ENCODE results near the gene GFRA1. TPM values are rescaled to one million over a fixed set of nuclear protein-coding genes. Genes with fewer than 3 reads are reported as not detected.

The GFRA1 gene
- total RNA-seq, 2 donors from 2014 or later: 1.6 to 3.1 TPM

DNA sequence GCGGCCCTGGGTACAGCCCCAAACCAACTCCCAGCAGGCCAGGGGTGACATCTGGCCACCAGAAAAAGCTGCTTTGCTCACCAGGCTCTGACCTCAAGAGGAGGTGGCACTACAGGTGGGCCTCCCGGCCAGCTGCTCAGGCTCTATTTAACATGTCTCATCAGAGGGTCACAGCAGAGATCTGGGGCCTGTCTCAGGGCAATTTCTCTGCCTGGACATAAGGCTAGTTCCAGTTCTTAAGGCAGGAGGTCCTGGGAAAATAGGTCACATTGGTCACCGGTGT, 88.6 kb downstream of the GFRA1 start:
- H3K4me1 Mint-ChIP-seq: no peaks in the 10 kb centered on the region
- Histone ChIP-seq H3K4me3 (ENCODE audit: low read length) (no peak overlapping the region), H3K9ac (ENCODE audit: extremely low read depth, low read length, poor library complexity, severe bottlenecking) (no peak overlapping the region), H3K27me3 (ENCODE audit: control insufficient read depth, insufficient read depth, low read length, poor library complexity, severe bottlenecking) (no peaks in the 10 kb centered on the region), H3K4me1 (ENCODE audit: control insufficient read depth, insufficient read depth, low read length) (no peaks in the 10 kb centered on the region), H3K27ac (ENCODE audit: low read depth, low read length) (no peak overlapping the region), H3K36me3 (ENCODE audit: control insufficient read depth, insufficient read depth, low read length) (no peaks in the 10 kb centered on the region), H3K9me3 (ENCODE audit: control insufficient read depth, low read length) (no peaks in the 10 kb centered on the region)
- TF ChIP-seq, protein P1, sequence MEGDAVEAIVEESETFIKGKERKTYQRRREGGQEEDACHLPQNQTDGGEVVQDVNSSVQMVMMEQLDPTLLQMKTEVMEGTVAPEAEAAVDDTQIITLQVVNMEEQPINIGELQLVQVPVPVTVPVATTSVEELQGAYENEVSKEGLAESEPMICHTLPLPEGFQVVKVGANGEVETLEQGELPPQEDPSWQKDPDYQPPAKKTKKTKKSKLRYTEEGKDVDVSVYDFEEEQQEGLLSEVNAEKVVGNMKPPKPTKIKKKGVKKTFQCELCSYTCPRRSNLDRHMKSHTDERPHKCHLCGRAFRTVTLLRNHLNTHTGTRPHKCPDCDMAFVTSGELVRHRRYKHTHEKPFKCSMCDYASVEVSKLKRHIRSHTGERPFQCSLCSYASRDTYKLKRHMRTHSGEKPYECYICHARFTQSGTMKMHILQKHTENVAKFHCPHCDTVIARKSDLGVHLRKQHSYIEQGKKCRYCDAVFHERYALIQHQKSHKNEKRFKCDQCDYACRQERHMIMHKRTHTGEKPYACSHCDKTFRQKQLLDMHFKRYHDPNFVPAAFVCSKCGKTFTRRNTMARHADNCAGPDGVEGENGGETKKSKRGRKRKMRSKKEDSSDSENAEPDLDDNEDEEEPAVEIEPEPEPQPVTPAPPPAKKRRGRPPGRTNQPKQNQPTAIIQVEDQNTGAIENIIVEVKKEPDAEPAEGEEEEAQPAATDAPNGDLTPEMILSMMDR (conservative IDR thresholded peaks at IDR 0.05): no peak
- DNase-seq: no peak
- 94 to 95% methylated on average over 2 to 3 of the region's 3 CpGs for WGBS, 2 experiments (ENCODE audit: insufficient coverage in 1 of 2, insufficient read length in 1 of 2)
- no peaks in the 10 kb centered on the region for H3K36me3 Mint-ChIP-seq (ENCODE audit: low read depth)
- no peak overlapping the region for H3K4me3 Mint-ChIP-seq
- H3K9me3 Mint-ChIP-seq: no peaks in the 10 kb centered on the region
- H3K27me3 Mint-ChIP-seq (ENCODE audit: insufficient read depth): peaks cover under 1% of the 10 kb centered on the region
- no peak overlapping the region for H3K27ac Mint-ChIP-seq

DNA sequence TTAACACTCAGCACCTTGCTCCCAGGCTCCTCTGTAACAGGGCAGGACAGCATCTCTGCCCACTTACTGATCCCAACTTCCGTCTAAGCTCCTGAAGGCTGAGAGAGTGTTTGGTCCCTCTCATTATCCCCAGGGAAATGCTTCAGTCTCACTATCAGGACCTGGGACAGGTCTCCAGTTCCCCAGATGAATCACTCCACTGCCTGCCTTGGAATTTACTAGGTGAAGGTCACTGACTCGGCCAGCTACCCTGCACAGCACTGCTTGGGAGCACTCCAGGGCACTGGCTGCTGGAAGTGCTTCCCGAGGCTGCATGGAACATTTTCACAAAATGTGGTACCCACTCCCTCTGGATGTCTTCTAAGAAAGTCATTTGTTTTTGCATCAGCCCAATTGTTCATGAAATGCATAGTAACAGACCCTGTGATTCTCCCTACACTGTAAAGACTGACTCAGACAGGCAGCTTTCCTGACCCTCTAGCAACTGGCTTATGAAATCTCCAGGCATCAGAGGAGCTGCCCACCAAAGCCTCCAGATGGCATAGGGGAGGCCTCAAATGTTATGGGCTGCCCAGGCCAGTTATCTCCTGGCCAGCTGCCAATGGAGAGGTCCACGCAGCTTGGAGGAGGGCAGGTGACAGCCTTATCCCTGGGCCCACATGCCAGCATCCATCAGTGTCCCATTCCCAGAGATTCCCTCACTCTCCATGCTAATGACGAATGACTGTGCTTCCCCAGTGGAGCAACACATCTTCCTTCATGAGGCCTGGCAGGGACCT, 89.1 kb downstream of the GFRA1 start:
- Mint-ChIP-seq H3K4me3 (no peak overlapping the region), H3K36me3 (ENCODE audit: low read depth) (no peaks in the 10 kb centered on the region), H3K4me1 (no peaks in the 10 kb centered on the region), H3K9me3 (no peaks in the 10 kb centered on the region), H3K27me3 (ENCODE audit: insufficient read depth) (peaks cover 2% of the 10 kb centered on the region), H3K27ac (no peak overlapping the region)
- no peaks in the 10 kb centered on the region for H3K36me3 ChIP-seq (ENCODE audit: control insufficient read depth, insufficient read depth, low read length)
- TF ChIP-seq, protein P1 (conservative IDR thresholded peaks at IDR 0.05): no peak
- no peak overlapping the region for H3K4me3 ChIP-seq (ENCODE audit: low read length)
- H3K4me1 ChIP-seq (ENCODE audit: control insufficient read depth, insufficient read depth, low read length): no peaks in the 10 kb centered on the region
- H3K27ac ChIP-seq (ENCODE audit: low read depth, low read length): no peak overlapping the region
- no peaks in the 10 kb centered on the region for H3K27me3 ChIP-seq (ENCODE audit: control insufficient read depth, insufficient read depth, low read length, poor library complexity, severe bottlenecking)
- peak; percentile 82 for DNase-seq
- H3K9ac ChIP-seq (ENCODE audit: extremely low read depth, low read length, poor library complexity, severe bottlenecking): no peak overlapping the region
- 66 to 81% methylated on average over 4 to 5 of the region's 5 CpGs for WGBS, 2 experiments (ENCODE audit: insufficient coverage in 1 of 2, insufficient read length in 1 of 2)
- H3K9me3 ChIP-seq (ENCODE audit: control insufficient read depth, low read length): no peaks in the 10 kb centered on the region

DNA sequence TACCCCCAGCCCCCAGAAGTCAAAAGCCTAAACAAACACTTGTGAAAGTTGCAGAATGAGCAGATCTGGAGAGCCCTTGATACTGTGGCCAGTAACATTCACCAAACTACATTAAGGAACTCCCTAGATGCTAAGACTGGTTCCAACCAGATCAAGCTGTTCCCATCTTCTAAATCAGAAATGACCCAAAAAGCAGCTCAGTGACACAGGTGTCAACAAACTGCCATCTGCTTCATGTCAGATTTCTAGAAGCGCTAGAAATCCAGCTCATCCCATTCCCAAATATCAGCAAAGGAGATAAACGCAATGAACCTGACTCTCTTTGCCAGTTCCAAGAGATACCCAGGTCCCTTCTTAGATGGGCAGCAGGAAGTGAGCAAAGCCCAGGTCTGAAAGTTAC, 90.6 kb downstream of the GFRA1 start:
- no peak overlapping the region for H3K9ac ChIP-seq (ENCODE audit: extremely low read depth, low read length, poor library complexity, severe bottlenecking)
- DNase-seq: no peak
- whole genome bisulfite sequencing, 2 experiments (ENCODE audit: insufficient coverage in 1 of 2, insufficient read length in 1 of 2): 91 to 100% methylated on average over 1 to 2 of the region's 2 CpGs
- Mint-ChIP-seq H3K4me1 (no peaks in the 10 kb centered on the region), H3K9me3 (no peaks in the 10 kb centered on the region), H3K27me3 (ENCODE audit: insufficient read depth) (peaks cover 2% of the 10 kb centered on the region), H3K4me3 (no peak overlapping the region), H3K27ac (no peak overlapping the region), H3K36me3 (ENCODE audit: low read depth) (no peaks in the 10 kb centered on the region)
- TF ChIP-seq, protein P1 (conservative IDR thresholded peaks at IDR 0.05): no peak
- no peaks in the 10 kb centered on the region for H3K27me3 ChIP-seq (ENCODE audit: control insufficient read depth, insufficient read depth, low read length, poor library complexity, severe bottlenecking)
- no peak overlapping the region for H3K4me3 ChIP-seq (ENCODE audit: low read length)
- H3K9me3 ChIP-seq (ENCODE audit: control insufficient read depth, low read length): no peaks in the 10 kb centered on the region
- no peaks in the 10 kb centered on the region for H3K4me1 ChIP-seq (ENCODE audit: control insufficient read depth, insufficient read depth, low read length)
- no peak overlapping the region for H3K27ac ChIP-seq (ENCODE audit: low read depth, low read length)
- no peaks in the 10 kb centered on the region for H3K36me3 ChIP-seq (ENCODE audit: control insufficient read depth, insufficient read depth, low read length)
